HepG2 (cell line): ENCODE measurements around the gene G6PC3. TPM values are rescaled to one million over a fixed set of nuclear protein-coding genes. Genes with fewer than 3 reads are reported as not detected.
A peak's percentile ranks its signal among the peaks of the same experiment; 100 is the strongest.

Experiments used
- CAMTA2 ChIP-seq: sonication (generic); formaldehyde crosslinking; IDR thresholded peaks from 2 replicates; pipeline ENCODE4 v1.4.0; 2020; ENCODE audit warnings: mild to moderate bottlenecking, missing genetic modification reagents, borderline replicate concordance
- HES4 ChIP-seq: sonication (generic); formaldehyde crosslinking; IDR thresholded peaks from 2 replicates; pipeline ENCODE4 v1.9.0; 2021; ENCODE audit warnings: mild to moderate bottlenecking, missing genetic modification reagents, borderline replicate concordance
- MAFF ChIP-seq: IDR thresholded peaks from 2 replicates; pipeline ENCODE4 v1.6.1; 2011; ENCODE audit warnings: low read depth, low read length, improper control_type of control experiment
- MXI1 ChIP-seq: IDR thresholded peaks from 3 replicates; pipeline ENCODE4 v1.6.1; 2012; ENCODE audit warnings: low read depth, low read length, inconsistent platforms, borderline replicate concordance
- POLR2G ChIP-seq: fragments of 200-400 bp; formaldehyde crosslinking; IDR thresholded peaks from 2 replicates; pipeline ENCODE4 v1.6.1; 2018; ENCODE audit warnings: mild to moderate bottlenecking, low read depth, low read length, moderate library complexity
- RARA ChIP-seq: IDR thresholded peaks from 2 replicates; pipeline ENCODE4 v1.6.1; 2016; ENCODE audit warnings: missing genetic modification reagents, missing compliant biosample characterization
- RARG ChIP-seq: sonication (generic); formaldehyde crosslinking; IDR thresholded peaks from 2 replicates; pipeline ENCODE4 v1.4.0; 2020; ENCODE audit warnings: low read depth, mild to moderate bottlenecking, missing genetic modification reagents
- ZNF180 ChIP-seq: sonication (generic); formaldehyde crosslinking; IDR thresholded peaks from 2 replicates; pipeline ENCODE4 v1.4.0; 2020; ENCODE audit warnings: low read depth, missing genetic modification reagents, borderline replicate concordance
- ZNF317 ChIP-seq: sonication (generic); formaldehyde crosslinking; IDR thresholded peaks from 2 replicates; pipeline ENCODE4 v1.5.0; 2020; ENCODE audit warnings: mild to moderate bottlenecking, missing genetic modification reagents
- ZNF383 ChIP-seq: sonication (generic); formaldehyde crosslinking; IDR thresholded peaks from 2 replicates; pipeline ENCODE4 v1.4.0; 2020; ENCODE audit warnings: missing genetic modification reagents, mild to moderate bottlenecking, borderline replicate concordance
- ZNF484 ChIP-seq: sonication (generic); formaldehyde crosslinking; IDR thresholded peaks from 2 replicates; pipeline ENCODE4 v1.5.1; 2020; ENCODE audit warnings: mild to moderate bottlenecking, low read depth, missing genetic modification reagents, borderline replicate concordance
- ZNF670 ChIP-seq: sonication (generic); formaldehyde crosslinking; IDR thresholded peaks from 2 replicates; pipeline ENCODE4 v1.8.0; 2022; ENCODE audit warnings: mild to moderate bottlenecking, missing genetic modification reagents, borderline replicate concordance
- ZNF83 ChIP-seq: sonication (generic); formaldehyde crosslinking; IDR thresholded peaks from 2 replicates; pipeline ENCODE4 v1.4.0; 2020; ENCODE audit warnings: missing genetic modification reagents, mild to moderate bottlenecking, borderline replicate concordance
- ZNF850 ChIP-seq: sonication (generic); formaldehyde crosslinking; conservative IDR thresholded peaks from 2 replicates; pipeline ENCODE4 v1.9.0; 2021; ENCODE audit warnings: mild to moderate bottlenecking, missing genetic modification reagents
- polyA plus RNA-seq, 8 experiments: library from polyadenylated mRNA; depleted of rRNA in 3 of 8; stranded (reverse) in 7 of 8; unstranded in 1 of 8; fragments of >200 nt; fragmentation: Illumina TruSeq in 4 of 8; extraction: Trizol in 4 of 8; gene quantifications; 2 replicates each; pipeline versions ENCODE4 v1.2.1 to v1.2.3, GENCODE V29; 2011 to 2016; ENCODE audit warnings: low read depth in 4 of 8, missing spikeins in 1 of 8, mixed read lengths in 1 of 8; ENCODE audit not compliant: insufficient read depth in 1 of 8
- total RNA-seq, 5 experiments: library from RNA; depleted of rRNA; stranded (reverse); fragments of >200 nt; fragmentation: Illumina TruSeq; extraction: Trizol; gene quantifications; 2 replicates each; pipeline ENCODE4 v1.2.3, GENCODE V29; 2016; ENCODE audit warnings: low read depth in 1 of 5
- TF ChIP-seq, protein P1 (sequence below): IDR thresholded peaks from 2 replicates; pipeline ENCODE4 v1.4.0; 2020; ENCODE audit warnings: mild to moderate bottlenecking, missing genetic modification reagents
- TF ChIP-seq, protein P2 (sequence below): sonication (generic); formaldehyde crosslinking; IDR thresholded peaks from 2 replicates; pipeline ENCODE4 v1.4.0; 2020; ENCODE audit warnings: mild to moderate bottlenecking, low read depth, missing genetic modification reagents
- TF ChIP-seq, protein P3 (sequence below): sonication (generic); formaldehyde crosslinking; IDR thresholded peaks from 2 replicates; pipeline ENCODE4 v1.8.1; 2023; ENCODE audit warnings: mild to moderate bottlenecking, missing genetic modification reagents
- TF ChIP-seq, protein P4 (sequence below): IDR thresholded peaks from 2 replicates; pipeline ENCODE4 v1.6.1; 2016; ENCODE audit warnings: missing genetic modification reagents, missing compliant biosample characterization
- TF ChIP-seq, protein P5 (sequence below): sonication (generic); formaldehyde crosslinking; IDR thresholded peaks from 2 replicates; pipeline ENCODE4 v1.5.0; 2020; ENCODE audit warnings: missing genetic modification reagents
- TF ChIP-seq, protein P6 (sequence below): sonication (generic); formaldehyde crosslinking; IDR thresholded peaks from 2 replicates; pipeline ENCODE4 v1.4.0; 2020; ENCODE audit warnings: low read depth, mild to moderate bottlenecking, missing genetic modification reagents

The G6PC3 gene
- total and polyA plus RNA-seq, 2 of the 13 experiments (the other 11 are each of a cell fraction or from before 2014, with no cell fraction given), result 38.5 to 75.8 TPM

DNA sequence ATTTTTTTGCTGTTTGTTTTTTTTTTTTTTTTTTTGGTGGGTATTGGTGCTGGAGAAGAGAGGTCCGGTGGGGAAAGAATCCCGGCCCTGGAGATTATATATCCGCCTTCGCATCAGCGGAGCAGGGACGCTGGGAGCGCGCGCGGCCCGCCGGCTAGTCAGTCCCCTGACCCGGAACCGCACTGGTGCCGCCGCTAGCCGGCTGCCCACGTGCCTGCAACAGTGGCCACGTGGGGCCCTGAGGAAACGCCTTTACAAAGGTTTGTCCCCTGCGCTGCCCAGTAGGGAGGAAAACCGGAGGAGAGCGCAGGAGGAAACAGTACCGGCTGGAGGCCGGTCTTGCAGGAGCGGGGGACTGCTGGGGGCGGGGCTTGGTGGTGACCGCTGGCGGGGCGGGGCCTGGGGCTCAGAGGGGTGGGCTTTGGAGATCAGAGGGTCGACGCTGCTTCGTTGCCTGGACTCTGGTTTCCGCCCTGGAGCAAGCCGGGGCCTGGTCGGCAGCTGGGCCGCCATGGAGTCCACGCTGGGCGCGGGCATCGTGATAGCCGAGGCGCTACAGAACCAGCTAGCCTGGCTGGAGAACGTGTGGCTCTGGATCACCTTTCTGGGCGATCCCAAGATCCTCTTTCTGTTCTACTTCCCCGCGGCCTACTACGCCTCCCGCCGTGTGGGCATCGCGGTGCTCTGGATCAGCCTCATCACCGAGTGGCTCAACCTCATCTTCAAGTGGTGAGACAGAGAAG, at the start of gene G6PC3 (continued):
- TF ChIP-seq RARG (peak; percentile 93; the same call in 1 of the 2 replicates), ZNF180 (no peak), HES4 (CRISPR knock-in tag) (peak; percentile 92), ZNF850 (CRISPR knock-in tag) (no peak), RARA (peak; percentile 66; the same call in 1 of the 2 replicates), ZNF317 (CRISPR knock-in tag) (peak; percentile 83), MXI1 (peak; percentile 100), ZNF83 (CRISPR knock-in tag) (peak; percentile 91), MAFF (no peak), ZNF383 (CRISPR knock-in tag) (no peak), CAMTA2 (CRISPR knock-in tag) (no peak), ZNF670 (CRISPR knock-in tag) (peak; percentile 81), ZNF484 (0 out of 2 replicates have a peak, but pooled peaks have one; percentile 60), POLR2G (peak; percentile 92)
- TF ChIP-seq, protein P1, sequence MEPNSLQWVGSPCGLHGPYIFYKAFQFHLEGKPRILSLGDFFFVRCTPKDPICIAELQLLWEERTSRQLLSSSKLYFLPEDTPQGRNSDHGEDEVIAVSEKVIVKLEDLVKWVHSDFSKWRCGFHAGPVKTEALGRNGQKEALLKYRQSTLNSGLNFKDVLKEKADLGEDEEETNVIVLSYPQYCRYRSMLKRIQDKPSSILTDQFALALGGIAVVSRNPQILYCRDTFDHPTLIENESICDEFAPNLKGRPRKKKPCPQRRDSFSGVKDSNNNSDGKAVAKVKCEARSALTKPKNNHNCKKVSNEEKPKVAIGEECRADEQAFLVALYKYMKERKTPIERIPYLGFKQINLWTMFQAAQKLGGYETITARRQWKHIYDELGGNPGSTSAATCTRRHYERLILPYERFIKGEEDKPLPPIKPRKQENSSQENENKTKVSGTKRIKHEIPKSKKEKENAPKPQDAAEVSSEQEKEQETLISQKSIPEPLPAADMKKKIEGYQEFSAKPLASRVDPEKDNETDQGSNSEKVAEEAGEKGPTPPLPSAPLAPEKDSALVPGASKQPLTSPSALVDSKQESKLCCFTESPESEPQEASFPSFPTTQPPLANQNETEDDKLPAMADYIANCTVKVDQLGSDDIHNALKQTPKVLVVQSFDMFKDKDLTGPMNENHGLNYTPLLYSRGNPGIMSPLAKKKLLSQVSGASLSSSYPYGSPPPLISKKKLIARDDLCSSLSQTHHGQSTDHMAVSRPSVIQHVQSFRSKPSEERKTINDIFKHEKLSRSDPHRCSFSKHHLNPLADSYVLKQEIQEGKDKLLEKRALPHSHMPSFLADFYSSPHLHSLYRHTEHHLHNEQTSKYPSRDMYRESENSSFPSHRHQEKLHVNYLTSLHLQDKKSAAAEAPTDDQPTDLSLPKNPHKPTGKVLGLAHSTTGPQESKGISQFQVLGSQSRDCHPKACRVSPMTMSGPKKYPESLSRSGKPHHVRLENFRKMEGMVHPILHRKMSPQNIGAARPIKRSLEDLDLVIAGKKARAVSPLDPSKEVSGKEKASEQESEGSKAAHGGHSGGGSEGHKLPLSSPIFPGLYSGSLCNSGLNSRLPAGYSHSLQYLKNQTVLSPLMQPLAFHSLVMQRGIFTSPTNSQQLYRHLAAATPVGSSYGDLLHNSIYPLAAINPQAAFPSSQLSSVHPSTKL, result peak; percentile 79
- TF ChIP-seq, protein P2, sequence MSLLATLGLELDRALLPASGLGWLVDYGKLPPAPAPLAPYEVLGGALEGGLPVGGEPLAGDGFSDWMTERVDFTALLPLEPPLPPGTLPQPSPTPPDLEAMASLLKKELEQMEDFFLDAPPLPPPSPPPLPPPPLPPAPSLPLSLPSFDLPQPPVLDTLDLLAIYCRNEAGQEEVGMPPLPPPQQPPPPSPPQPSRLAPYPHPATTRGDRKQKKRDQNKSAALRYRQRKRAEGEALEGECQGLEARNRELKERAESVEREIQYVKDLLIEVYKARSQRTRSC, result no peak; the same call in 1 of the 2 replicates
- TF ChIP-seq, protein P3, sequence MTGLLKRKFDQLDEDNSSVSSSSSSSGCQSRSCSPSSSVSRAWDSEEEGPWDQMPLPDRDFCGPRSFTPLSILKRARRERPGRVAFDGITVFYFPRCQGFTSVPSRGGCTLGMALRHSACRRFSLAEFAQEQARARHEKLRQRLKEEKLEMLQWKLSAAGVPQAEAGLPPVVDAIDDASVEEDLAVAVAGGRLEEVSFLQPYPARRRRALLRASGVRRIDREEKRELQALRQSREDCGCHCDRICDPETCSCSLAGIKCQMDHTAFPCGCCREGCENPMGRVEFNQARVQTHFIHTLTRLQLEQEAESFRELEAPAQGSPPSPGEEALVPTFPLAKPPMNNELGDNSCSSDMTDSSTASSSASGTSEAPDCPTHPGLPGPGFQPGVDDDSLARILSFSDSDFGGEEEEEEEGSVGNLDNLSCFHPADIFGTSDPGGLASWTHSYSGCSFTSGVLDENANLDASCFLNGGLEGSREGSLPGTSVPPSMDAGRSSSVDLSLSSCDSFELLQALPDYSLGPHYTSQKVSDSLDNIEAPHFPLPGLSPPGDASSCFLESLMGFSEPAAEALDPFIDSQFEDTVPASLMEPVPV (CRISPR knock-in tag), result peak; percentile 96
- TF ChIP-seq, protein P4, sequence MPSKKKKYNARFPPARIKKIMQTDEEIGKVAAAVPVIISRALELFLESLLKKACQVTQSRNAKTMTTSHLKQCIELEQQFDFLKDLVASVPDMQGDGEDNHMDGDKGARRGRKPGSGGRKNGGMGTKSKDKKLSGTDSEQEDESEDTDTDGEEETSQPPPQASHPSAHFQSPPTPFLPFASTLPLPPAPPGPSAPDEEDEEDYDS, result peak; percentile 78
- TF ChIP-seq, protein P5, sequence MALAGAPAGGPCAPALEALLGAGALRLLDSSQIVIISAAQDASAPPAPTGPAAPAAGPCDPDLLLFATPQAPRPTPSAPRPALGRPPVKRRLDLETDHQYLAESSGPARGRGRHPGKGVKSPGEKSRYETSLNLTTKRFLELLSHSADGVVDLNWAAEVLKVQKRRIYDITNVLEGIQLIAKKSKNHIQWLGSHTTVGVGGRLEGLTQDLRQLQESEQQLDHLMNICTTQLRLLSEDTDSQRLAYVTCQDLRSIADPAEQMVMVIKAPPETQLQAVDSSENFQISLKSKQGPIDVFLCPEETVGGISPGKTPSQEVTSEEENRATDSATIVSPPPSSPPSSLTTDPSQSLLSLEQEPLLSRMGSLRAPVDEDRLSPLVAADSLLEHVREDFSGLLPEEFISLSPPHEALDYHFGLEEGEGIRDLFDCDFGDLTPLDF (CRISPR knock-in tag), result peak; percentile 93
- TF ChIP-seq, protein P6, sequence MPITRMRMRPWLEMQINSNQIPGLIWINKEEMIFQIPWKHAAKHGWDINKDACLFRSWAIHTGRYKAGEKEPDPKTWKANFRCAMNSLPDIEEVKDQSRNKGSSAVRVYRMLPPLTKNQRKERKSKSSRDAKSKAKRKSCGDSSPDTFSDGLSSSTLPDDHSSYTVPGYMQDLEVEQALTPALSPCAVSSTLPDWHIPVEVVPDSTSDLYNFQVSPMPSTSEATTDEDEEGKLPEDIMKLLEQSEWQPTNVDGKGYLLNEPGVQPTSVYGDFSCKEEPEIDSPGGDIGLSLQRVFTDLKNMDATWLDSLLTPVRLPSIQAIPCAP (CRISPR knock-in tag), result peak; percentile 30; the same call in 1 of the 2 replicates
